Nephron progenitor cell (in vitro differentiated cells): ENCODE results near the gene GNB1L.

Experiments
- DNase-seq: peaks from one replicate; pipeline ENCODE4 v3.0.0; 2021
- H3K27ac Mint-ChIP-seq: 2 replicates; pipeline ENCODE4 v1.8.0; 2021; ENCODE audit warnings: mild to moderate bottlenecking, moderate library complexity, mixed read lengths
- H3K27me3 Mint-ChIP-seq: 2 replicates; pipeline ENCODE4 v1.8.0; 2021; ENCODE audit warnings: mild to moderate bottlenecking, low read depth, mixed read lengths; ENCODE audit not compliant: poor library complexity
- H3K36me3 Mint-ChIP-seq: 2 replicates; pipeline ENCODE4 v1.8.0; 2021; ENCODE audit warnings: low read depth, mixed read lengths
- H3K4me1 Mint-ChIP-seq: 2 replicates; pipeline ENCODE4 v1.8.0; 2021; ENCODE audit warnings: mixed read lengths
- H3K4me3 Mint-ChIP-seq: 2 replicates; pipeline ENCODE4 v1.8.0; 2021; ENCODE audit warnings: mild to moderate bottlenecking, moderate library complexity, mixed read lengths
- H3K9me3 Mint-ChIP-seq: 2 replicates; pipeline ENCODE4 v1.8.0; 2021; ENCODE audit warnings: mild to moderate bottlenecking, moderate library complexity, mixed read lengths
- TF ChIP-seq, protein P1 (sequence below): fragments of 200-600 bp; sonication (generic); IDR thresholded peaks from 2 replicates; pipeline ENCODE4 v1.5.0; 2021; ENCODE audit warnings: antibody characterized with exemption

The GNB1L gene

DNA sequence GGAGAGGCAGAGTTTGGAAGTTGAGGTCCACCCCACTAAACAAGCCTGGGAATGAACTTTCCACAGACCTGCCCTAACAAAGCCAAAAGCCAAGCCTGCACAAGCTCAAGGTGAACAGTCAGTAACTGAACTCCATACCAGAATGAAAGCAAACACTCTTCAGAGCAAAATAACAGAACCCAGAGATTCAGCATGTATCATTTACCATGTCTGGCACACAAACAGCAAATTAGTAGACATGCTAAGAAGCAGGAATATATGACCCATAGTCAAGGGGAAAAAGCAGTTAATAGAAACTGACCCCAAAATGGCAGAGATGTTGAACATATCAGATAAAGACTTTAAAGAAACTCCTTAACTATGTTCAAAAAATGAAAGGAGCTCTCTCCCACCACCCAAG, 62.8 kb downstream of the GNB1L start:
- Mint-ChIP-seq H3K27ac (no peak overlapping the region), H3K9me3 (peaks cover 40% of the 10 kb centered on the region), H3K4me3 (no peak overlapping the region), H3K4me1 (peaks cover 11% of the 10 kb centered on the region), H3K27me3 (peaks cover 30% of the 10 kb centered on the region), H3K36me3 (peaks cover 59% of the 10 kb centered on the region)
- TF ChIP-seq, protein P1, sequence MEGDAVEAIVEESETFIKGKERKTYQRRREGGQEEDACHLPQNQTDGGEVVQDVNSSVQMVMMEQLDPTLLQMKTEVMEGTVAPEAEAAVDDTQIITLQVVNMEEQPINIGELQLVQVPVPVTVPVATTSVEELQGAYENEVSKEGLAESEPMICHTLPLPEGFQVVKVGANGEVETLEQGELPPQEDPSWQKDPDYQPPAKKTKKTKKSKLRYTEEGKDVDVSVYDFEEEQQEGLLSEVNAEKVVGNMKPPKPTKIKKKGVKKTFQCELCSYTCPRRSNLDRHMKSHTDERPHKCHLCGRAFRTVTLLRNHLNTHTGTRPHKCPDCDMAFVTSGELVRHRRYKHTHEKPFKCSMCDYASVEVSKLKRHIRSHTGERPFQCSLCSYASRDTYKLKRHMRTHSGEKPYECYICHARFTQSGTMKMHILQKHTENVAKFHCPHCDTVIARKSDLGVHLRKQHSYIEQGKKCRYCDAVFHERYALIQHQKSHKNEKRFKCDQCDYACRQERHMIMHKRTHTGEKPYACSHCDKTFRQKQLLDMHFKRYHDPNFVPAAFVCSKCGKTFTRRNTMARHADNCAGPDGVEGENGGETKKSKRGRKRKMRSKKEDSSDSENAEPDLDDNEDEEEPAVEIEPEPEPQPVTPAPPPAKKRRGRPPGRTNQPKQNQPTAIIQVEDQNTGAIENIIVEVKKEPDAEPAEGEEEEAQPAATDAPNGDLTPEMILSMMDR: no peak
- DNase-seq: no peak

DNA sequence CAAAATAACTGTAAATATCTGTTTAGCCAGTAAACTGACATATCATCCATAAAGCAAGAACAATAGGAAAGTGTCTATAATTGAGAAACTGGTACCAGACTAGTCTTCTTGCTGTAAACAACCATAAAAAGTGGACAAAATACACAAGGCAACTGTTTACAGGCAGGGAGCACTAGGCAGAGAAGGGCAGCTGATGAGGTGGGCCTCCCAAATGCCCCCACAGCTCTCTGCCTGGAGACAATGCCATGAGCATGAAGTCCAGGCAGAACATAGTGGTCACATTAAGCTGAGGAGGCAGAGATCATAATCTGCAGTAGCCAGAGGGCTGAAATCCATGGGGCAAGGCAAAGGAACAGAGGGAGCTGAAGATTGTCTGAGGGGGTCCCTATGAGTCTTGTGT, 63.4 kb downstream of the GNB1L start:
- H3K36me3 Mint-ChIP-seq: peaks cover 59% of the 10 kb centered on the region
- H3K4me1 Mint-ChIP-seq: peaks cover 11% of the 10 kb centered on the region
- H3K9me3 Mint-ChIP-seq: peaks cover 40% of the 10 kb centered on the region
- TF ChIP-seq, protein P1: no peak
- no peak overlapping the region for H3K27ac Mint-ChIP-seq
- peaks cover 30% of the 10 kb centered on the region for H3K27me3 Mint-ChIP-seq
- DNase-seq: no peak
- H3K4me3 Mint-ChIP-seq: no peak overlapping the region

DNA sequence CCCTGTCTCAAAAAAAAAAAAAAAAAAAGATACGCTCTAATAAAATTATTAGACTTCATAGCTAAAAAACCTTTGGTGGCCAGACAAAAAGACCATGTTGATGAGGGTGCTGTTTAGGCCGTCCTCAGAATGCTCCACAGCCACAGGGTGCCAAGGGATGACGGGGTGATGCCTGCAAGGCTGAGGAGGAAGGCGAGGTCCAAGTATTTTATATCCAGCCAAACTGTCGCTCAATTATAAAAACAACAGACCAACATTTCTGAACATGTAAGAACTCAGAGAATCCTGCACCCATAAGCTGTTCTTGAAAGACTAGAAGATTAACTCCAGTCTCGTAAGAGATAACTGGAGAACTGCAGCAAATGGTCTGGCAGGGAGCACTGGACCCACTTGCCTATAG, 64.8 kb downstream of the GNB1L start:
- Mint-ChIP-seq H3K9me3 (peaks cover 40% of the 10 kb centered on the region), H3K27me3 (peaks cover 35% of the 10 kb centered on the region), H3K4me1 (peaks cover under 1% of the 10 kb centered on the region), H3K36me3 (peaks cover 51% of the 10 kb centered on the region), H3K4me3 (no peak overlapping the region), H3K27ac (no peak overlapping the region)
- TF ChIP-seq, protein P1: no peak
- no peak for DNase-seq

DNA sequence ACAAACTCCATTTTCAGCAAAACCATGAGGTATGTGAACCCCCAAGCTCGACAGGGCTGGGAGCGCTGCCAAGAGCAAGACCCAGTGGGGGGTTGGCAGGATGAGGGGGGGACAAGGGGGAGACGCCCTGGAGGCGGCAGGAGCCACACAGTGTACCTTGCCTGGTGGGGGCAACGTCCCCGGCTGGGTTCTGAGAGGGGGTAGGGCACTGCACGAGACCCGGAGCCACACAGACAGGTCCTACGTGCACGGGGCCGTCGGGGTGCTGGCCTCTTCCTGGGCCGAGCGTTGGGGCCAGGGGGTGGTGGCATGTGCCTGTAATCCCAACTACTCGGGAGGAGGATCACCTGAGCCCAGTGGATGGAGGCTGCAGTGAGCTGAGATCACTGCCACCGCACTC, 65.3 kb downstream of the GNB1L start:
- H3K4me1 Mint-ChIP-seq: no peaks in the 10 kb centered on the region
- DNase-seq: no peak
- H3K36me3 Mint-ChIP-seq: peaks cover 49% of the 10 kb centered on the region
- no peak overlapping the region for H3K27ac Mint-ChIP-seq
- peaks cover 35% of the 10 kb centered on the region for H3K27me3 Mint-ChIP-seq
- no peak overlapping the region for H3K4me3 Mint-ChIP-seq
- TF ChIP-seq, protein P1: no peak
- peaks cover 40% of the 10 kb centered on the region for H3K9me3 Mint-ChIP-seq

DNA sequence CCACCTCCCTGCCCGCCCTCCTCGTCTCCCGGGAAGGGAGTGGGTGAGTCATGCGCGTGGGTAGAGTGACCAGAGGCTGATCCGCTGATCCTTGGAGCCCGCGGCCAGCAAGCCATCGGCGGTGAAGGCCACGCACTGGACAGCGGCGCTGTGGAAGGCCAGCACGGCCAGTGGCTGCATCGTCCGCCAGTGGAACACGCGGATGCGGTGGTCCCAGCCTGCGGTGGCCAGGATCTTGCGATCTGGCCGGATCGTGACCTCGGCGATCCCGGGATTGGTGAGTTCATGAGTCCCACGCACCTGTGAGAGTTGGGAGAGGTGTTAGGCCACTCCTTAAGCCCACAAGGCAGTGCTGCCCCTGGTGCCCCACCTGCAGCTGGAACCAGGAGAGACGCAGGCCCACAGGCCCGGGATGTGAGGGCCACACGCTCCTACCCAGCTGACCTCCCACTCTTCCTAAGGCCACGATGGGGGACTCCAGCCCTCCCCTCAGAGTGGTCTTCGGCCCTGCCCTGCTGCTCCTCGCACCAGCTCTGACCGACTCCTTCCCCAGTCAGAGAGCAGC, 65.9 kb downstream of the GNB1L start:
- peaks cover 42% of the 10 kb centered on the region for H3K36me3 Mint-ChIP-seq
- DNase-seq: no peak
- H3K4me1 Mint-ChIP-seq: no peaks in the 10 kb centered on the region
- no peak overlapping the region for H3K4me3 Mint-ChIP-seq
- H3K27me3 Mint-ChIP-seq: peaks cover 32% of the 10 kb centered on the region
- no peak overlapping the region for H3K27ac Mint-ChIP-seq
- TF ChIP-seq, protein P1: no peak
- peaks cover 38% of the 10 kb centered on the region for H3K9me3 Mint-ChIP-seq

DNA sequence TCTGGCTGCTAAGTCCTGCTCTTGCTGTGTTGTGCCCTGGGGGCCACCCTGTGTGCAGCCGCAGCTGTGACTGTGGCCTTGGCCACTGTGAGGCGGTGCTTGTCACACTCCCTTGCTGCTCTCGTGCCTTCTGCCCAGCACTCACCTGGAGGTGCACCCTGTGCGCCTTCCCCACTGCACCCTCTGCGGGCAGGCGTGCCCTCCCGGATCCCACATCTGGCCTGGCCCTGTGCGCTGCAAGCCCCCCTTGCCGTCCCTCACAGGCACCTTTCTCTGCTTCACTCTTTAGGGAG, 66.9 kb downstream of the GNB1L start:
- H3K27ac Mint-ChIP-seq: no peak overlapping the region
- TF ChIP-seq, protein P1: no peak
- H3K4me1 Mint-ChIP-seq: no peaks in the 10 kb centered on the region
- DNase-seq: no peak
- no peak overlapping the region for H3K4me3 Mint-ChIP-seq
- H3K9me3 Mint-ChIP-seq: peaks cover 30% of the 10 kb centered on the region
- peaks cover 38% of the 10 kb centered on the region for H3K27me3 Mint-ChIP-seq
- peaks cover 33% of the 10 kb centered on the region for H3K36me3 Mint-ChIP-seq
